GM11168 (cell line): ENCODE measurements around the gene ITGB2.

Experiments
- in situ Hi-C: fragments of 300-500 bp; cut with MboI; formaldehyde crosslinking; loops from one replicate; pipeline ENCODE4 v1.12.0; 2022; ENCODE audit warnings: low sequenced_read_pairs; ENCODE audit not compliant: unreplicated experiment

The ITGB2 gene

GRCh38 chr21:44840771-44841170 lies 79.9 kb downstream of the ITGB2 start:
- in situ Hi-C loops = no loop called here

DNA sequence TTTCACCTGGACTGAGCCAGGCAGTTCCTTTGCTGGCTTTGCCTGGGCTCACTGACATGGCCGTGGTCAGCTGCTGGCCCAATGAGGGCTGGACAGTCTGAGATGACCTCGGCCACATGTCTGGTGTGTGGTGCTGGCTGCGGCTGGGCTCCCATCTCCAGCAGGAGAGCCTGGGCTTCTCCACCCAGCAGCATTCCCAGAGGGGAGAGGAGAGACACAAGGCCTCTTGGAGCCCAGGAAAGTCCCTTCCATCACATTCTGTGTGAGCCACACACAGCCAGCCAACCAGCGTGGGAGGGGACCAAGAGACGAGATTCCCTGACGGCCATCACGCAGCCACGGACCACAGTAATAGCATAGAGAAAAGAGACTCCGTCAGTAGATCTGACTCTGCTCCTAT lies 81.7 kb downstream of the ITGB2 start:
- in situ Hi-C loops = no loop called here

DNA sequence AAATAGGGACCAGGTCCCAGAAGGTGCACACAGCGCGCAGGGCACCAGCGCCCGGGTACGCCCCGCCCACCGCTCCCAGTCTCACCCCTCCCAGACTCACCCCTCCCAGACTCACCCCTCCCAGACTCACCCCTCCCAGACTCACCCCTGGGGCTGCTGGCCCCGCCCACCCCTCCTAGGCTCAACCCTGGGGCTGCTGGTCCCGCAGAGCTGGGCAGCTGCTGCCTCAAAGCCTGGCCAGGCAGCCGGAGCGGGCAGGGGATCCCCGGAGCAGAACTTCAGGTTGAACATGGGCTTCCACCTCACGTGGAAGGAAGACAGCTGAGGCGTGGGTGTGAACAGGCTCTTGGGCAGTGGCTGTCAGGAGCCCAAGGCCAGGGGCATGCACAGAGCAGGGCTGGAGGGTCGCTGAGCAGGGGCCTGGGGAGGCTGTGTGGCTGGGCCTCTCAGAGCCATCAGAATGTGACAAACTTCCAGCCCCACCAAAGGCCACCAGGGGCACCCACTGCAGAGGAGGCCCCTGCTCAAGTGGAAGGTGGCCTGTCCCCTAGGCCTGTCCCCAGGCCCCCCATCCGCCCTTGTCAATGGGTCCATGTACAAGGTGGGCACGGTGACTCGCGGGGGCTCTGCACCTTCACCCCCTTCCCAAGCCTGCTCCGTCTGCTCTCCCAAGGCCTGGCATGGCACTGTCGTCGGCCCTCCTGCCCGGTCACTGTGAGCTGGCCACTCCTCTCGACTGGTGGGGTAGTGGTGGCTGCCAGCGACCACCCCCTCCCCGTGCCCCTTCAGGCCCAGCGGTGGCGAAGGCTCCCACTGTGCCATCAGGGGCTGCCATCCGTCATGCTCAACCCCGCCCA lies 82.4 kb downstream of the ITGB2 start:
- in situ Hi-C loops = no loop called here

- in situ Hi-C loops = no loop called here
These were observed 83.2 kb downstream of the ITGB2 start for GRCh38 chr21:44837537-44837936.

GRCh38 chr21:44836666-44837471 lies 83.8 kb downstream of the ITGB2 start:
- in situ Hi-C loops = no loop called here

- in situ Hi-C loops = no loop called here
These were observed 84.4 kb downstream of the ITGB2 start for GRCh38 chr21:44836349-44836665.
